Measurements from ENCODE around the gene POMGNT2.
"Not testable (repeated sequence)": the region's sequence is repeated elsewhere in the genome, so short reads cannot be mapped to it uniquely, and the experiment has no call there.

POMGNT2 gene

GRCh38 chr3:43074482-43074881 is 31.4 kb downstream of the POMGNT2 start:
- H3K27me3 ChIP-seq (ENCODE audit: low read depth, low read length), result no peaks in the 10 kb centered on the region
- H3K4me3 ChIP-seq (ENCODE audit: low read depth in 1 of 2, low read length in 2 of 2), result no peak overlapping the region
- no peaks in the 10 kb centered on the region for H3K9me3 ChIP-seq (ENCODE audit: control insufficient read depth in 1 of 2, low read length in 2 of 2)
- H3K36me3 ChIP-seq (ENCODE audit: control insufficient read depth in 1 of 2, insufficient read depth in 2 of 2, low read length in 2 of 2), result peaks cover 0 to 9% of the 10 kb centered on the region in 2 donors
- H3K27ac ChIP-seq (ENCODE audit: low read length), result no peak overlapping the region
- no peaks in the 10 kb centered on the region for H3K4me1 ChIP-seq (ENCODE audit: control insufficient read depth in 1 of 2, insufficient read depth in 2 of 2, low read length in 2 of 2)

GRCh38 chr3:43073836-43074220 is 32.1 kb downstream of the POMGNT2 start:
- Histone ChIP-seq H3K27ac (ENCODE audit: low read length) (no peak overlapping the region), H3K4me3 (ENCODE audit: low read depth in 1 of 2, low read length in 2 of 2) (no peak overlapping the region), H3K4me1 (ENCODE audit: control insufficient read depth in 1 of 2, insufficient read depth in 2 of 2, low read length in 2 of 2) (no peaks in the 10 kb centered on the region), H3K9me3 (ENCODE audit: control insufficient read depth in 1 of 2, low read length in 2 of 2) (no peaks in the 10 kb centered on the region), H3K36me3 (ENCODE audit: control insufficient read depth in 1 of 2, insufficient read depth in 2 of 2, low read length in 2 of 2) (peaks cover 0 to 2% of the 10 kb centered on the region in 2 donors), H3K27me3 (ENCODE audit: low read depth, low read length) (no peaks in the 10 kb centered on the region)

GRCh38 chr3:43073116-43073835 is 32.6 kb downstream of the POMGNT2 start:
- Histone ChIP-seq H3K9me3 (ENCODE audit: control insufficient read depth in 1 of 2, low read length in 2 of 2) (no peaks in the 10 kb centered on the region), H3K27ac (ENCODE audit: low read length) (no peak overlapping the region), H3K36me3 (ENCODE audit: control insufficient read depth in 1 of 2, insufficient read depth in 2 of 2, low read length in 2 of 2) (no peaks in the 10 kb centered on the region)

GRCh38 chr3:43072361-43072760 is 33.5 kb downstream of the POMGNT2 start:
- H3K27ac ChIP-seq (ENCODE audit: low read length), result no peak overlapping the region
- no peaks in the 10 kb centered on the region for H3K27me3 ChIP-seq (ENCODE audit: low read depth, low read length)
- H3K36me3 ChIP-seq (ENCODE audit: control insufficient read depth in 1 of 2, insufficient read depth in 2 of 2, low read length in 2 of 2), result no peaks in the 10 kb centered on the region
- no peaks in the 10 kb centered on the region for H3K9me3 ChIP-seq (ENCODE audit: control insufficient read depth in 1 of 2, low read length in 2 of 2)
- H3K4me1 ChIP-seq (ENCODE audit: control insufficient read depth in 1 of 2, insufficient read depth in 2 of 2, low read length in 2 of 2), result no peaks in the 10 kb centered on the region
- H3K4me3 ChIP-seq (ENCODE audit: low read depth in 1 of 2, low read length in 2 of 2), result no peak overlapping the region

More at GRCh38 chr3:43073116-43073835, 32.6 kb downstream of the POMGNT2 start:
- Histone ChIP-seq H3K4me1 (ENCODE audit: control insufficient read depth in 1 of 2, insufficient read depth in 2 of 2, low read length in 2 of 2) (no peaks in the 10 kb centered on the region), H3K4me3 (ENCODE audit: low read depth in 1 of 2, low read length in 2 of 2) (no peak overlapping the region), H3K27me3 (ENCODE audit: low read depth, low read length) (no peaks in the 10 kb centered on the region)

- H3K9me3 ChIP-seq (ENCODE audit: control insufficient read depth in 1 of 2, low read length in 2 of 2), result no peaks in the 10 kb centered on the region
- H3K4me1 ChIP-seq (ENCODE audit: control insufficient read depth in 1 of 2, insufficient read depth in 2 of 2, low read length in 2 of 2), result no peaks in the 10 kb centered on the region
- no peak overlapping the region for H3K4me3 ChIP-seq (ENCODE audit: low read depth in 1 of 2, low read length in 2 of 2)
- H3K27ac ChIP-seq (ENCODE audit: low read length), result no peak overlapping the region
- no peaks in the 10 kb centered on the region for H3K36me3 ChIP-seq (ENCODE audit: control insufficient read depth in 1 of 2, insufficient read depth in 2 of 2, low read length in 2 of 2)
- no peaks in the 10 kb centered on the region for H3K27me3 ChIP-seq (ENCODE audit: low read depth, low read length)
These were observed 34.5 kb downstream of the POMGNT2 start for GRCh38 chr3:43071313-43071893.

- H3K4me1 ChIP-seq (ENCODE audit: control insufficient read depth in 1 of 2, insufficient read depth in 2 of 2, low read length in 2 of 2); H3K36me3 ChIP-seq (ENCODE audit: control insufficient read depth in 1 of 2, insufficient read depth in 2 of 2, low read length in 2 of 2); H3K27me3 ChIP-seq (ENCODE audit: low read depth, low read length): not testable (repeated sequence)
These were observed 35.2 kb downstream of the POMGNT2 start for GRCh38 chr3:43070670-43071069.

GRCh38 chr3:43063114-43063513 is 42.8 kb downstream of the POMGNT2 start:
- no peak overlapping the region for H3K27ac ChIP-seq (ENCODE audit: low read length)

More at GRCh38 chr3:43070670-43071069, 35.2 kb downstream of the POMGNT2 start:
- H3K9me3 ChIP-seq (ENCODE audit: control insufficient read depth in 1 of 2, low read length in 2 of 2); H3K27ac ChIP-seq (ENCODE audit: low read length); H3K4me3 ChIP-seq (ENCODE audit: low read depth in 1 of 2, low read length in 2 of 2): not testable (repeated sequence)

GRCh38 chr3:43062564-43063040 is 43.3 kb downstream of the POMGNT2 start:
- Histone ChIP-seq H3K9me3 (ENCODE audit: control insufficient read depth in 1 of 2, low read length in 2 of 2) (peaks cover 0 to 4% of the 10 kb centered on the region in 2 donors), H3K36me3 (ENCODE audit: control insufficient read depth in 1 of 2, insufficient read depth in 2 of 2, low read length in 2 of 2) (peaks cover 0 to 16% of the 10 kb centered on the region in 2 donors), H3K27ac (ENCODE audit: low read length) (no peak overlapping the region), H3K4me1 (ENCODE audit: control insufficient read depth in 1 of 2, insufficient read depth in 2 of 2, low read length in 2 of 2) (no peaks in the 10 kb centered on the region), H3K4me3 (ENCODE audit: low read depth in 1 of 2, low read length in 2 of 2) (no peak overlapping the region), H3K27me3 (ENCODE audit: low read depth, low read length) (no peaks in the 10 kb centered on the region)

More at GRCh38 chr3:43063114-43063513, 42.8 kb downstream of the POMGNT2 start:
- no peaks in the 10 kb centered on the region for H3K4me1 ChIP-seq (ENCODE audit: control insufficient read depth in 1 of 2, insufficient read depth in 2 of 2, low read length in 2 of 2)
- peaks cover 0 to 16% of the 10 kb centered on the region in 2 donors for H3K36me3 ChIP-seq (ENCODE audit: control insufficient read depth in 1 of 2, insufficient read depth in 2 of 2, low read length in 2 of 2)
- peaks cover 0 to 4% of the 10 kb centered on the region in 2 donors for H3K9me3 ChIP-seq (ENCODE audit: control insufficient read depth in 1 of 2, low read length in 2 of 2)
- H3K27me3 ChIP-seq (ENCODE audit: low read depth, low read length), result no peaks in the 10 kb centered on the region
- H3K4me3 ChIP-seq (ENCODE audit: low read depth in 1 of 2, low read length in 2 of 2), result no peak overlapping the region

- H3K27ac ChIP-seq (ENCODE audit: low read length), result no peak overlapping the region
- no peaks in the 10 kb centered on the region for H3K4me1 ChIP-seq (ENCODE audit: control insufficient read depth in 1 of 2, insufficient read depth in 2 of 2, low read length in 2 of 2)
- H3K36me3 ChIP-seq (ENCODE audit: control insufficient read depth in 1 of 2, insufficient read depth in 2 of 2, low read length in 2 of 2), result peaks cover 0 to 16% of the 10 kb centered on the region in 2 donors
- H3K27me3 ChIP-seq (ENCODE audit: low read depth, low read length), result no peaks in the 10 kb centered on the region
- H3K4me3 ChIP-seq (ENCODE audit: low read depth in 1 of 2, low read length in 2 of 2), result no peak overlapping the region
- H3K9me3 ChIP-seq (ENCODE audit: control insufficient read depth in 1 of 2, low read length in 2 of 2), result peaks cover 0 to 4% of the 10 kb centered on the region in 2 donors
These were observed 43.8 kb downstream of the POMGNT2 start for GRCh38 chr3:43062040-43062563.

GRCh38 chr3:43061101-43061895 is 44.6 kb downstream of the POMGNT2 start:
- H3K4me3 ChIP-seq (ENCODE audit: low read depth in 1 of 2, low read length in 2 of 2), result no peak overlapping the region
- H3K4me1 ChIP-seq (ENCODE audit: control insufficient read depth in 1 of 2, insufficient read depth in 2 of 2, low read length in 2 of 2), result no peaks in the 10 kb centered on the region
- H3K36me3 ChIP-seq (ENCODE audit: control insufficient read depth in 1 of 2, insufficient read depth in 2 of 2, low read length in 2 of 2), result peaks cover 0 to 17% of the 10 kb centered on the region in 2 donors
- peaks cover 0 to 4% of the 10 kb centered on the region in 2 donors for H3K9me3 ChIP-seq (ENCODE audit: control insufficient read depth in 1 of 2, low read length in 2 of 2)
- no peaks in the 10 kb centered on the region for H3K27me3 ChIP-seq (ENCODE audit: low read depth, low read length)
- no peak overlapping the region for H3K27ac ChIP-seq (ENCODE audit: low read length)

GRCh38 chr3:43059456-43059855 is 46.4 kb downstream of the POMGNT2 start:
- peaks cover 0 to 4% of the 10 kb centered on the region in 2 donors for H3K9me3 ChIP-seq (ENCODE audit: control insufficient read depth in 1 of 2, low read length in 2 of 2)
- H3K4me3 ChIP-seq (ENCODE audit: low read depth in 1 of 2, low read length in 2 of 2), result no peak overlapping the region
- no peak overlapping the region for H3K27ac ChIP-seq (ENCODE audit: low read length)
- no peaks in the 10 kb centered on the region for H3K4me1 ChIP-seq (ENCODE audit: control insufficient read depth in 1 of 2, insufficient read depth in 2 of 2, low read length in 2 of 2)
- H3K36me3 ChIP-seq (ENCODE audit: control insufficient read depth in 1 of 2, insufficient read depth in 2 of 2, low read length in 2 of 2), result peaks cover 0 to 20% of the 10 kb centered on the region in 2 donors
- H3K27me3 ChIP-seq (ENCODE audit: low read depth, low read length), result no peaks in the 10 kb centered on the region

All from muscle layer of duodenum (tissue), 2 donors.